ENCODE measurements around the gene TRAF3IP1. TPM values are rescaled to one million over a fixed set of nuclear protein-coding genes. Genes with fewer than 3 reads are reported as not detected.

TRAF3IP1 gene
- total and polyA plus RNA-seq, 2 of the 13 experiments (the other 11 are each of a cell fraction or from before 2014, with no cell fraction given), result 4.1 to 12.9 TPM

DNA sequence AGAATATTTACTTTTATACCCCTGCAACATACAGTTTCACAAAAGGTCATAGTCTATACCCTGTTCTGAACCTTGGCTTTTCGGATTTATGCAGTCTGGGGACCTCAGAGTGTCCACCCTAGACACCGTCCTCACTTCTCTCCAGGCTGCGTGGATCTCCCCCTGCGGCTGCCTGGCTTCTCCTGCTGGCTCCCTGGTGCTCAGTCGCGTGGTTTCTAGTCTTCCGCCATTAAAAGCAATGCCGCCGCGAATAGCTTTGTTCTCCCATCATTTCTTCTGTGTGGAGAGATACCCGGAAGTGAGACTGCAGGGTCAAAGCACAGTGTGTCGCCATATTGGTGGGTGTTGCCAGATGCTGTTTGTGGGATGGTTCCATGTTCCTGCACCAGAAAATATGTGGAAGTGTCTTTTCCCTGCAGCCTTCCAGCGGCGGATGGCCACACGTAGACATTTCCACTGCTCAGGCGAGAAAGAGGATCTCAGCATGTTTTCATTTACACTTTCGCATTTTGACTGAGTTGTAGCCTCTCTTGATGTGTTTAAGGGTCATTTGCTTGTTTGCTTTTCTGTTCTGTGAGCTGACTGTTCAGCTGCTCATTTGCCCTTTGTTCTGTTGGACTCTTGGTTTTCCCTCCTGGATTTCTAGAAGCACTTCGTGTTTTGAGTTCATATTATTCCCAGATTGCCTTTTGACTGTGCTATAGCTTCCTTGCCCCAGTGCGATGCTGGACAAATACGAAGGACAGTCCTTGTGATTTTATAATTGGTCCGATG is 83.5 kb downstream of the TRAF3IP1 start (continued):
- TF ChIP-seq, protein P1, sequence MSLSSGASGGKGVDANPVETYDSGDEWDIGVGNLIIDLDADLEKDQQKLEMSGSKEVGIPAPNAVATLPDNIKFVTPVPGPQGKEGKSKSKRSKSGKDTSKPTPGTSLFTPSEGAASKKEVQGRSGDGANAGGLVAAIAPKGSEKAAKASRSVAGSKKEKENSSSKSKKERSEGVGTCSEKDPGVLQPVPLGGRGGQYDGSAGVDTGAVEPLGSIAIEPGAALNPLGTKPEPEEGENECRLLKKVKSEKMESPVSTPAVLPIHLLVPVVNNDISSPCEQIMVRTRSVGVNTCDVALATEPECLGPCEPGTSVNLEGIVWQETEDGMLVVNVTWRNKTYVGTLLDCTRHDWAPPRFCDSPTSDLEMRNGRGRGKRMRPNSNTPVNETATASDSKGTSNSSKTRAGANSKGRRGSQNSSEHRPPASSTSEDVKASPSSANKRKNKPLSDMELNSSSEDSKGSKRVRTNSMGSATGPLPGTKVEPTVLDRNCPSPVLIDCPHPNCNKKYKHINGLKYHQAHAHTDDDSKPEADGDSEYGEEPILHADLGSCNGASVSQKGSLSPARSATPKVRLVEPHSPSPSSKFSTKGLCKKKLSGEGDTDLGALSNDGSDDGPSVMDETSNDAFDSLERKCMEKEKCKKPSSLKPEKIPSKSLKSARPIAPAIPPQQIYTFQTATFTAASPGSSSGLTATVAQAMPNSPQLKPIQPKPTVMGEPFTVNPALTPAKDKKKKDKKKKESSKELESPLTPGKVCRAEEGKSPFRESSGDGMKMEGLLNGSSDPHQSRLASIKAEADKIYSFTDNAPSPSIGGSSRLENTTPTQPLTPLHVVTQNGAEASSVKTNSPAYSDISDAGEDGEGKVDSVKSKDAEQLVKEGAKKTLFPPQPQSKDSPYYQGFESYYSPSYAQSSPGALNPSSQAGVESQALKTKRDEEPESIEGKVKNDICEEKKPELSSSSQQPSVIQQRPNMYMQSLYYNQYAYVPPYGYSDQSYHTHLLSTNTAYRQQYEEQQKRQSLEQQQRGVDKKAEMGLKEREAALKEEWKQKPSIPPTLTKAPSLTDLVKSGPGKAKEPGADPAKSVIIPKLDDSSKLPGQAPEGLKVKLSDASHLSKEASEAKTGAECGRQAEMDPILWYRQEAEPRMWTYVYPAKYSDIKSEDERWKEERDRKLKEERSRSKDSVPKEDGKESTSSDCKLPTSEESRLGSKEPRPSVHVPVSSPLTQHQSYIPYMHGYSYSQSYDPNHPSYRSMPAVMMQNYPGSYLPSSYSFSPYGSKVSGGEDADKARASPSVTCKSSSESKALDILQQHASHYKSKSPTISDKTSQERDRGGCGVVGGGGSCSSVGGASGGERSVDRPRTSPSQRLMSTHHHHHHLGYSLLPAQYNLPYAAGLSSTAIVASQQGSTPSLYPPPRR (CRISPR knock-in tag; IDR thresholded peaks at IDR 0.05; ENCODE audit: borderline replicate concordance), result peak; percentile 67
- TF ChIP-seq MEIS2 (CRISPR knock-in tag; IDR thresholded peaks at IDR 0.05) (no peak), ZNF549 (CRISPR knock-in tag; IDR thresholded peaks at IDR 0.05) (no peak), ETV6 (CRISPR knock-in tag; conservative IDR thresholded peaks at IDR 0.05) (no peak), ZFP36L2 (CRISPR knock-in tag; IDR thresholded peaks at IDR 0.05) (no peak), KMT2B (CRISPR knock-in tag; IDR thresholded peaks at IDR 0.05) (peak; percentile 16; the same call in 1 of the 2 replicates), MEIS1 (CRISPR knock-in tag; IDR thresholded peaks at IDR 0.05; ENCODE audit: borderline replicate concordance) (no peak; the same call in 1 of the 2 replicates), ZNF354B (CRISPR knock-in tag; IDR thresholded peaks at IDR 0.05) (no peak), PHF8 (CRISPR knock-in tag; IDR thresholded peaks at IDR 0.05) (0 out of 2 replicates have a peak, but pooled peaks have one; percentile 22)
- TF ChIP-seq, protein P2, sequence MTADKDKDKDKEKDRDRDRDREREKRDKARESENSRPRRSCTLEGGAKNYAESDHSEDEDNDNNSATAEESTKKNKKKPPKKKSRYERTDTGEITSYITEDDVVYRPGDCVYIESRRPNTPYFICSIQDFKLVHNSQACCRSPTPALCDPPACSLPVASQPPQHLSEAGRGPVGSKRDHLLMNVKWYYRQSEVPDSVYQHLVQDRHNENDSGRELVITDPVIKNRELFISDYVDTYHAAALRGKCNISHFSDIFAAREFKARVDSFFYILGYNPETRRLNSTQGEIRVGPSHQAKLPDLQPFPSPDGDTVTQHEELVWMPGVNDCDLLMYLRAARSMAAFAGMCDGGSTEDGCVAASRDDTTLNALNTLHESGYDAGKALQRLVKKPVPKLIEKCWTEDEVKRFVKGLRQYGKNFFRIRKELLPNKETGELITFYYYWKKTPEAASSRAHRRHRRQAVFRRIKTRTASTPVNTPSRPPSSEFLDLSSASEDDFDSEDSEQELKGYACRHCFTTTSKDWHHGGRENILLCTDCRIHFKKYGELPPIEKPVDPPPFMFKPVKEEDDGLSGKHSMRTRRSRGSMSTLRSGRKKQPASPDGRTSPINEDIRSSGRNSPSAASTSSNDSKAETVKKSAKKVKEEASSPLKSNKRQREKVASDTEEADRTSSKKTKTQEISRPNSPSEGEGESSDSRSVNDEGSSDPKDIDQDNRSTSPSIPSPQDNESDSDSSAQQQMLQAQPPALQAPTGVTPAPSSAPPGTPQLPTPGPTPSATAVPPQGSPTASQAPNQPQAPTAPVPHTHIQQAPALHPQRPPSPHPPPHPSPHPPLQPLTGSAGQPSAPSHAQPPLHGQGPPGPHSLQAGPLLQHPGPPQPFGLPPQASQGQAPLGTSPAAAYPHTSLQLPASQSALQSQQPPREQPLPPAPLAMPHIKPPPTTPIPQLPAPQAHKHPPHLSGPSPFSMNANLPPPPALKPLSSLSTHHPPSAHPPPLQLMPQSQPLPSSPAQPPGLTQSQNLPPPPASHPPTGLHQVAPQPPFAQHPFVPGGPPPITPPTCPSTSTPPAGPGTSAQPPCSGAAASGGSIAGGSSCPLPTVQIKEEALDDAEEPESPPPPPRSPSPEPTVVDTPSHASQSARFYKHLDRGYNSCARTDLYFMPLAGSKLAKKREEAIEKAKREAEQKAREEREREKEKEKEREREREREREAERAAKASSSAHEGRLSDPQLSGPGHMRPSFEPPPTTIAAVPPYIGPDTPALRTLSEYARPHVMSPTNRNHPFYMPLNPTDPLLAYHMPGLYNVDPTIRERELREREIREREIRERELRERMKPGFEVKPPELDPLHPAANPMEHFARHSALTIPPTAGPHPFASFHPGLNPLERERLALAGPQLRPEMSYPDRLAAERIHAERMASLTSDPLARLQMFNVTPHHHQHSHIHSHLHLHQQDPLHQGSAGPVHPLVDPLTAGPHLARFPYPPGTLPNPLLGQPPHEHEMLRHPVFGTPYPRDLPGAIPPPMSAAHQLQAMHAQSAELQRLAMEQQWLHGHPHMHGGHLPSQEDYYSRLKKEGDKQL (CRISPR knock-in tag; IDR thresholded peaks at IDR 0.05; ENCODE audit: low read depth), result no peak
- TF ChIP-seq, protein P3, sequence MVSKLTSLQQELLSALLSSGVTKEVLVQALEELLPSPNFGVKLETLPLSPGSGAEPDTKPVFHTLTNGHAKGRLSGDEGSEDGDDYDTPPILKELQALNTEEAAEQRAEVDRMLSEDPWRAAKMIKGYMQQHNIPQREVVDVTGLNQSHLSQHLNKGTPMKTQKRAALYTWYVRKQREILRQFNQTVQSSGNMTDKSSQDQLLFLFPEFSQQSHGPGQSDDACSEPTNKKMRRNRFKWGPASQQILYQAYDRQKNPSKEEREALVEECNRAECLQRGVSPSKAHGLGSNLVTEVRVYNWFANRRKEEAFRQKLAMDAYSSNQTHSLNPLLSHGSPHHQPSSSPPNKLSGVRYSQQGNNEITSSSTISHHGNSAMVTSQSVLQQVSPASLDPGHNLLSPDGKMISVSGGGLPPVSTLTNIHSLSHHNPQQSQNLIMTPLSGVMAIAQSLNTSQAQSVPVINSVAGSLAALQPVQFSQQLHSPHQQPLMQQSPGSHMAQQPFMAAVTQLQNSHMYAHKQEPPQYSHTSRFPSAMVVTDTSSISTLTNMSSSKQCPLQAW (CRISPR knock-in tag; IDR thresholded peaks at IDR 0.05), result peak; percentile 22; the same call in 1 of the 2 replicates
- TF ChIP-seq, protein P4, sequence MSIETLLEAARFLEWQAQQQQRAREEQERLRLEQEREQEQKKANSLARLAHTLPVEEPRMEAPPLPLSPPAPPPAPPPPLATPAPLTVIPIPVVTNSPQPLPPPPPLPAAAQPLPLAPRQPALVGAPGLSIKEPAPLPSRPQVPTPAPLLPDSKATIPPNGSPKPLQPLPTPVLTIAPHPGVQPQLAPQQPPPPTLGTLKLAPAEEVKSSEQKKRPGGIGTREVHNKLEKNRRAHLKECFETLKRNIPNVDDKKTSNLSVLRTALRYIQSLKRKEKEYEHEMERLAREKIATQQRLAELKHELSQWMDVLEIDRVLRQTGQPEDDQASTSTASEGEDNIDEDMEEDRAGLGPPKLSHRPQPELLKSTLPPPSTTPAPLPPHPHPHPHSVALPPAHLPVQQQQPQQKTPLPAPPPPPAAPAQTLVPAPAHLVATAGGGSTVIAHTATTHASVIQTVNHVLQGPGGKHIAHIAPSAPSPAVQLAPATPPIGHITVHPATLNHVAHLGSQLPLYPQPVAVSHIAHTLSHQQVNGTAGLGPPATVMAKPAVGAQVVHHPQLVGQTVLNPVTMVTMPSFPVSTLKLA (IDR thresholded peaks at IDR 0.05), result no peak
- TF ChIP-seq, protein P5, sequence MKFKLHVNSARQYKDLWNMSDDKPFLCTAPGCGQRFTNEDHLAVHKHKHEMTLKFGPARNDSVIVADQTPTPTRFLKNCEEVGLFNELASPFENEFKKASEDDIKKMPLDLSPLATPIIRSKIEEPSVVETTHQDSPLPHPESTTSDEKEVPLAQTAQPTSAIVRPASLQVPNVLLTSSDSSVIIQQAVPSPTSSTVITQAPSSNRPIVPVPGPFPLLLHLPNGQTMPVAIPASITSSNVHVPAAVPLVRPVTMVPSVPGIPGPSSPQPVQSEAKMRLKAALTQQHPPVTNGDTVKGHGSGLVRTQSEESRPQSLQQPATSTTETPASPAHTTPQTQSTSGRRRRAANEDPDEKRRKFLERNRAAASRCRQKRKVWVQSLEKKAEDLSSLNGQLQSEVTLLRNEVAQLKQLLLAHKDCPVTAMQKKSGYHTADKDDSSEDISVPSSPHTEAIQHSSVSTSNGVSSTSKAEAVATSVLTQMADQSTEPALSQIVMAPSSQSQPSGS (CRISPR knock-in tag; IDR thresholded peaks at IDR 0.05), result peak; percentile 39; the same call in 1 of the 2 replicates
